Ectodermal cell (in vitro differentiated cells): ENCODE measurements around the gene CHST11.

ENCODE experiments used
- H3K27ac ChIP-seq: 2 replicates; pipeline ENCODE4 v1.7.0; 2013; ENCODE audit warnings: mild to moderate bottlenecking, low read depth, low read length; ENCODE audit not compliant: insufficient read depth, poor library complexity, severe bottlenecking
- H3K27me3 ChIP-seq: 2 replicates; pipeline ENCODE4 v1.7.0; 2013; ENCODE audit warnings: mild to moderate bottlenecking, low read length; ENCODE audit not compliant: insufficient read depth, control insufficient read depth, poor library complexity, severe bottlenecking
- H3K36me3 ChIP-seq: one replicate; pipeline ENCODE4 v1.7.0; 2013; ENCODE audit warnings: low read length; ENCODE audit not compliant: control insufficient read depth, insufficient read depth
- H3K4me1 ChIP-seq: one replicate; pipeline ENCODE4 v1.7.0; 2013; ENCODE audit warnings: low read length; ENCODE audit not compliant: control insufficient read depth, insufficient read depth
- H3K4me3 ChIP-seq: 2 replicates; pipeline ENCODE4 v1.7.0; 2013; ENCODE audit warnings: low read depth, low read length, control low read depth; ENCODE audit not compliant: insufficient read depth
- H3K9me3 ChIP-seq: 2 replicates; pipeline ENCODE4 v1.7.0; 2013; ENCODE audit warnings: mild to moderate bottlenecking, low read length, moderate library complexity; ENCODE audit not compliant: control insufficient read depth
- WGBS, 2 experiments: methylation state at CpG; one replicate each; pipeline ENCODE4 v1.1.7; 2013; ENCODE audit warnings: missing lambda C conversion rate in 2 of 2; 5-methylcytosine and 5-hydroxymethylcytosine counted together

CHST11 gene

DNA sequence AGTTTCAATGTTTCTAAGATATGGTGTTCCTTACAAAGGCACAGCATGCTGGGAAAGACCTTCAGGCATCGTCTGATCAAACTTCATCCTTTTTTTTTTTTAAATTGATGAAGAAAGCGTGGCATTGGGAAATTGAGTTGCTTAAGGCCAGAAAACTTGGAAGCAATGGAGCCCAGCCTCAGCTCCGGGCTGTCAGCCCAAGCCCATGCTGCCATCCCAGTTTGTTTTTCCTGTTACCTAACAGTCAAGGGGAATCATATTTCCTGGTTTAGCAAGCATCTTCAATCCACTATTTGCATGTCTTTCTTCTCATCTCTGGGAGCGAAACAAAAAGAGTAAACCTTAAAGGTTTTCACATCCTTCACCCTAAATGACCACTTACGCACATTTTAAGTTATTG, 200.2 kb downstream of the CHST11 start:
- Histone ChIP-seq H3K27me3 (no peaks in the 10 kb centered on the region), H3K36me3 (no peaks in the 10 kb centered on the region), H3K4me3 (no peak overlapping the region), H3K27ac (no peak overlapping the region), H3K9me3 (no peaks in the 10 kb centered on the region), H3K4me1 (peaks cover 37% of the 10 kb centered on the region)
- 83 to 88% methylated on average over 5 of the region's 5 CpGs for WGBS, 2 experiments

DNA sequence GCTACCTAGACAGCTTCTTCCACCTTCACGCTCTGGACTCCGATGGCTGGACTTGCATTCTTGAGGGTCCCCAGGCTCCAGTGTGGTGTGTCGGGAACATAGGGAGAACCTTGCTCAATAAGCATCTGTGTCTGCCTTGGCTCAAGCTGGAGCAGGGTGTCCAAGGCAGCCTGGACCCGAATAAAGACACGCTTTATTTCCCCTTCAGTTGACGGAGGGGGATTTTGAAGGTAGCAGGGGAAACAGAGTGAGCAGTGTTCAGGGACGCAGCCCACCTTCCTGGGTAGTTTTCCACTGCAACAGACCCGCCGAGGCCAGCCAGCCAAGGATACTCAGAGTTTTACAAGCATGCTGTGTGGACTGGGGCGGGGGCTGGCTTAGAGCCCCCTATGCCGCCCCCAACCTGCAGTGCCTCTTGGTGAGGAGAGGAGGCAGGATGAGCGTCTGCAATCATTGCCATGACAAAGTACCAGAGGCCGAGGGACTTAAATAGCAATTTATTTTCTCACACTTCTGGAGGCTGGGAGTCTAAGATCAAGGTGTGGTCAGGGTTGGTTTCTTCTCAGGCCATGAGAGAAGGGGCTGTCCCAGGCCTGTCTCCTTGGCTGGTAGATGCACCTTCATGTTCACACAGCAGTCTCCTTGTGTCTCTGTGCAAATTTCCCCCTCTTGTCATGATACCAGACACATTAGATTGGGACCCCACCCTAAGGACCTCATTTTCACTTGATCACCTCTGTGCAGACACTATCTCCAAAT, 201.2 kb downstream of the CHST11 start:
- H3K36me3 ChIP-seq: no peaks in the 10 kb centered on the region
- H3K27me3 ChIP-seq: no peaks in the 10 kb centered on the region
- peaks cover 37% of the 10 kb centered on the region for H3K4me1 ChIP-seq
- H3K4me3 ChIP-seq: no peak overlapping the region
- 87 to 92% methylated on average over 13 of the region's 13 CpGs for WGBS, 2 experiments
- no peak overlapping the region for H3K27ac ChIP-seq
- no peaks in the 10 kb centered on the region for H3K9me3 ChIP-seq

DNA sequence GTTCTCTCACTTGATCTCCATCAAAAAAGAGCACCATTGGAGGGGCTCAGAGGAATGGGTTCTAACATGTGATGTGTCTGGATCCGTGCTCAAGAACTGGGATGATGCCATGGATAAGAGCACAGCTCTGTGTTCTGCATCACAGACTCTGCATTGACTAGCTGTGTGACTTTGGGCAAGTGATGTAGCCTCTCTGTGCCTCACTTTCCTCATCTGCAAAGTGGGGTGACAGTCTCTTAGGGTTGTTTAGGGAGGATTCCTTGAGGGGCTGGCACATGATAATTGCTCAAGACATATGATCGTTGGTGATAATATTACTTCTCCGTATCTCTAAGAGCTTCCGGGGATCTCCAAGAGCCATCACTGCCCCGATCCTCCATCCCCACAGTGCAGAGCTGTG, 202.3 kb downstream of the CHST11 start:
- H3K27me3 ChIP-seq: no peaks in the 10 kb centered on the region
- no peaks in the 10 kb centered on the region for H3K9me3 ChIP-seq
- peaks cover 37% of the 10 kb centered on the region for H3K4me1 ChIP-seq
- H3K27ac ChIP-seq: no peak overlapping the region
- 95 to 97% methylated on average over 5 of the region's 5 CpGs for WGBS, 2 experiments
- H3K4me3 ChIP-seq: no peak overlapping the region
- H3K36me3 ChIP-seq: no peaks in the 10 kb centered on the region

DNA sequence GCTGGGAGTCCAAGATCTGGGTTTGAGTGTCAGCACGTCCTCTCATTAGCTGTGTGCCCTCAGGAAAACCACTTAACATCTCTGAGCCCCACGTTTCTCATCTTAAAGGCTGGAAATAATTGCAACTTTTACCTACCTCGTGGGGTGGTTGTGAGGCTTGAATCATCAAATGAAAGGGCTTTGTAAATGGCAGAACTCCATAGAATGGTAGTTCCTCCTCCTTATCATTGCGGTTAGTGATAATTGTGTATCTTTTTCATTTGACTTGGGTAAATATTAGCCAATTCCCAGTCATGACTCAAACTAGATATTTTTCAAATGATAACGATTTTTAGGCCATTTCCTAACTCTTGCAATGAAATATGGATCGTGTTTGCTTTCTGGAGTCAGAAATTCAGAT, 205.5 kb downstream of the CHST11 start:
- Histone ChIP-seq H3K4me1 (peaks cover 8% of the 10 kb centered on the region), H3K9me3 (no peaks in the 10 kb centered on the region), H3K4me3 (no peak overlapping the region), H3K27ac (no peak overlapping the region), H3K36me3 (no peaks in the 10 kb centered on the region), H3K27me3 (no peaks in the 10 kb centered on the region)
- 91 to 98% methylated on average over 5 to 6 of the region's 6 CpGs for WGBS, 2 experiments

DNA sequence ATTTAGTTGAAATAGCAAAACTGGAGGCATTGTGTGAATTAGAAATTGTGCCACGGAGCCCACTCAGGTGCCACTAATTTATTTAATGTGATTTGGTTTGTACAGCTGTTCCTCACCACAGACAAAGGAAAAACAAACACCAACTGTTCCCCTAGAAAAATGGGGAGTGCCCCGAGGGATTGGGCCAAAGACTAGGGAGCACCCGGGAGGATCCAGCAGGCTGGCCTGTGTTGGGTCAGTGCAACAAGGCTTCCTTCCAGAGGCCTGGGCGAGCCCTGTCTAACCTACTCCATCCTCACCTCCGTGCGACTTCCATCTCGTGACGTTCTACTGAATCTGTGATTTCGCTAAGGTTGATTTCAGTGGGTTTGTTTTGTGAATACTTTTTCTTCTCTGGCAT, 206.2 kb downstream of the CHST11 start:
- peaks cover under 1% of the 10 kb centered on the region for H3K4me1 ChIP-seq
- H3K4me3 ChIP-seq: no peak overlapping the region
- WGBS, 2 experiments: 95 to 96% methylated on average over 9 of the region's 9 CpGs
- H3K36me3 ChIP-seq: no peaks in the 10 kb centered on the region
- H3K27ac ChIP-seq: no peak overlapping the region
- no peaks in the 10 kb centered on the region for H3K9me3 ChIP-seq
- no peaks in the 10 kb centered on the region for H3K27me3 ChIP-seq

DNA sequence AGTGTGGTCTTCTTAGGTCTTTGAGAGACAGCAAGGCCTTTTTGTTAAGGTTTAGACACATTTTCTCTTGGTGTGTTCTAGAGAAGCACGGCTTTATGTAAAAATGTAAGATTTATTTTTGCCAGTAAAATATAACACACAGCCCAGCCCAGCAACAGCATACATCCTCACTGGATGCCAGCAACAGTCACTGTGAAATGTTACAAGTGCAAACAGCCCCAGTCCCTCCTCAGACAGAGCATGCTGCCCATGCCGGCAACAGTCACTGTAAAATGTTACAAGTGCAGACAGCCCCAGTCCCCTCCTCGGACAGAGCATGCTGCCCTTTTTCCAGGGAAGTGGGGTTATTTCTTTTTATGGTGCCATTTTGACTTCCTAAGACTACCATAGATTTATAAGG, 207.6 kb downstream of the CHST11 start:
- no peaks in the 10 kb centered on the region for H3K27me3 ChIP-seq
- no peaks in the 10 kb centered on the region for H3K9me3 ChIP-seq
- no peaks in the 10 kb centered on the region for H3K36me3 ChIP-seq
- H3K27ac ChIP-seq: no peak overlapping the region
- 69 to 70% methylated on average over 2 to 3 of the region's 3 CpGs for WGBS, 2 experiments
- peaks cover 11% of the 10 kb centered on the region for H3K4me1 ChIP-seq
- no peak overlapping the region for H3K4me3 ChIP-seq

DNA sequence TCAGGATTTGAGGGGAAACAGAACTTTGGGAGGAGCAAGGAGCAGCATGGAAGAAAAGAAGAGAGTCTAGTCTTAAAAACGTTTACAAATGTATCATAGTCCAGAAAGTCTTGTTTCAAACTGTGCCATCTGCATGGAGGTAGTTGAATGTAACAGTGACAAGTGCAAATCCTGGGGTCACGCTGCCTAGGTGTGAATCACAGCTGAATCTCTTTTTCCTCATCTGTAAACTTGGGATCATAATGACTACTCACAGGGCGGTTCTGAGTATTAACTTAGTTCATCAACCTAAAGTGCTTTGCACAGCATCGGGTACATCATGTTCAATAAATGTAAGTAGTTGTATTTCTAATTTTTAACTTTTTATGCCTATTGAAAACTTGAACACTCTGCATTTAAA, 208.5 kb downstream of the CHST11 start:
- Histone ChIP-seq H3K27me3 (no peaks in the 10 kb centered on the region), H3K4me3 (no peak overlapping the region), H3K36me3 (no peaks in the 10 kb centered on the region), H3K27ac (no peak overlapping the region), H3K9me3 (no peaks in the 10 kb centered on the region), H3K4me1 (peaks cover 16% of the 10 kb centered on the region)
- WGBS, 2 experiments: 91 to 94% methylated on average over 3 to 4 of the region's 4 CpGs

DNA sequence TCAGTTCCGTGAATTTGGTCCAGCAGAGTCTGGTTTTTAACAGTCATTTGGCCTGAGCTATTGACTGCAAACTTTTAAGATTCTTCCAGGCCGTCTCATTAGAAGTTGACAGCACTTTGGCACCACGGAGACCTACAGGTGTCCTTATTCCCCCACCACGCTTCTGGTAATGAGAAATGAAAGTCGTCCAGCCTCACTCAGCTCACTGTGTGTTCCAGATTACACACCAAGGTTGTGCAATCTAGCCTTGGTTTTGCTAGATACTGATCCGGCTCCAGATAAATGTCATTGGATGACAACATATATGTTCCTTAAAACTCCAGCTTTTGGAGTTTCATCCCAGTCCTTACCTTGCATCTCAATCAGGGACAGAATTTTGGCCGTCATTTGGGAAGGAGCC, 210.4 kb downstream of the CHST11 start:
- H3K27ac ChIP-seq: no peak overlapping the region
- no peak overlapping the region for H3K4me3 ChIP-seq
- WGBS, 2 experiments: 87 to 90% methylated on average over 7 of the region's 7 CpGs
- no peaks in the 10 kb centered on the region for H3K27me3 ChIP-seq
- H3K36me3 ChIP-seq: no peaks in the 10 kb centered on the region
- peaks cover 28% of the 10 kb centered on the region for H3K4me1 ChIP-seq
- no peaks in the 10 kb centered on the region for H3K9me3 ChIP-seq

DNA sequence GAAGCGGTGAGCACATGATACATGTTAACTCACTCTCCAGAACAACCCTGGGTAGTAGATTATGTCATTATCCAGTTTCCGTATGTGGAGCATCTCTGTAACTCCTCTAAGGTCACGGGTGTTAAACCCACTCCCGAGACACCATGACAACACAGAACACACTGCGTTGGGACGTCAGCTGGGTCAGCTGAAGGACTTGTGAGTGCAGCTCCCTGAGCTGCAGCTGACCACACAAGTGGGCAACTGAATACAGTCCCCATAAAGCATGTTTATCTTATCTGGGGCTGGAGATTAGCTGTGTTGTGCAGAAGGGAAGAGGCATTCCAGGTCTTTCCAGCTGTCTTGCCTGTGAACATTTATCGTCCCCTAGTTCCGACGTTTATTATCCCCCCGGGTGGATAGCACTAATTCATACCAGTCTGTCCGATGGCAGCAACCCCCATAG, 211.5 kb downstream of the CHST11 start:
- Histone ChIP-seq H3K4me1 (peaks cover 29% of the 10 kb centered on the region), H3K9me3 (no peaks in the 10 kb centered on the region), H3K4me3 (no peak overlapping the region), H3K36me3 (no peaks in the 10 kb centered on the region), H3K27me3 (no peaks in the 10 kb centered on the region), H3K27ac (no peak overlapping the region)
- 85 to 88% methylated on average over 11 of the region's 11 CpGs for WGBS, 2 experiments

DNA sequence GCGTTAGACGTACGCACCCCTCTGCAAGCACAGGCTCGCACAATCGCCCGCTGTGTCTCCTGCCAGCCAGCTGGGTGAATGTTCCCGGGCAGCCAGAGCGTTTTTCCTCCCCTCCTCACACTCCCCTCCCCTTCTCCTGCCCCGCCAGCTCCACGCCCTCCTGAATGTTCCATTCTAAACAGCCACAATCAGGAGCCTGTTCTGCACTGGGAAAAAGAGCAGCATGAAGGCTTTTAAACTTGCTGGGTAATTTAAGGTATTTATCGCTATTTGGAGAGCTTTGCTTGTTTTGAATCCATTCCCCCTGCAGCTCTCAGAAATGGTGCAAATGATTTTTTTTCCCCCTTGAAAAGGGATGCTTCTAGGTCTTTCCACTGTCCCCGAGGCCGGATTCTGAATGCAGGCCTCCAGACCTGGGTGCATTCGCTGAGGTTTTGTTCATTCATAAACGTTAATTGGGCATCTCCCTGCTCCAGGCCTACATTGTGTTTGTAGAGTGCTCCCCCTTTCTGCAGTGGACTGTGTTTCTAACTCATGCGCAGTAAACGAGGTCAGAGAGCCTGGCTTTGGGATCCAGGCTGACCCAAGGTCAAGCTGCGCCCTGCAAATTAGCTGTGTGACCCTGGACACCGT, 212.5 kb downstream of the CHST11 start:
- peaks cover 29% of the 10 kb centered on the region for H3K4me1 ChIP-seq
- no peaks in the 10 kb centered on the region for H3K27me3 ChIP-seq
- H3K9me3 ChIP-seq: no peaks in the 10 kb centered on the region
- H3K4me3 ChIP-seq: no peak overlapping the region
- H3K36me3 ChIP-seq: no peaks in the 10 kb centered on the region
- no peak overlapping the region for H3K27ac ChIP-seq
- 60 to 65% methylated on average over 19 of the region's 19 CpGs for WGBS, 2 experiments
